HepG2 (cell line): ENCODE results near the gene DYNLL2. TPM values are rescaled to one million over a fixed set of nuclear protein-coding genes. Genes with fewer than 3 reads are reported as not detected.

Experiments
- ATAC-seq: fragments of 200-7000 bp; cut with Tn5 transposase; 3 replicates; pipeline ENCODE4 v1.9.1; 2020; ENCODE audit warnings: mild to moderate bottlenecking, moderate library complexity
- BruUV-seq: library from RNA; stranded (reverse); fragments of 400-500 nt; replicated peaks from 2 replicates; lab custom pipeline; 2021; lab: Mats Ljungman, UMichigan
- CTCF ChIA-PET: fragments of 300-600 bp; formaldehyde crosslinking; extraction: SDS; loops from one replicate; lab custom pipeline; 2021; ENCODE audit warnings: low total read pairs, inconsistent platforms, low intra/inter-chr PET ratio; lab: Yijun Ruan, JAX
- POLR2A ChIA-PET: fragments of 350-600 bp; sonication (Branson Sonifier 250); formaldehyde crosslinking; loops from one replicate; lab custom pipeline; 2020; ENCODE audit warnings: antibody characterized with exemption, inconsistent platforms; lab: Yijun Ruan, JAX
- DNase-seq: peaks from one replicate; pipeline ENCODE4 v3.0.0-alpha.2; 2015; ENCODE audit warnings: low spot score
- FAIRE-seq: peaks from 3 replicates; lab custom pipeline; 2011; peaks lifted over from hg19 to GRCh38; lab: Jason Lieb, UNC
- H2AFZ ChIP-seq: one replicate; pipeline ENCODE4 v1.6.1; 2011; ENCODE audit warnings: low read length, inconsistent platforms
- H3K27ac ChIP-seq: fragments of 300-600 bp; 3 replicates; pipeline ENCODE4 v1.8.0; 2011; ENCODE audit warnings: mixed run types, mild to moderate bottlenecking, mixed read lengths, low read length, inconsistent platforms; ENCODE audit not compliant: insufficient read depth; ENCODE audit errors: extremely low read length
- H3K27me3 ChIP-seq, 2 experiments: fragments of 200-600 bp in 1 of 2; 2 replicates in 1 of 2; 3 replicates in 1 of 2; pipeline versions ENCODE4 v1.6.0 to v1.8.0; 2011; ENCODE audit warnings: low read length in 2 of 2, mild to moderate bottlenecking in 2 of 2, moderate library complexity in 2 of 2, inconsistent platforms in 1 of 2; ENCODE audit not compliant: insufficient read depth in 2 of 2, control insufficient read depth in 1 of 2
- H3K36me3 ChIP-seq, 2 experiments: fragments of 200-600 bp in 1 of 2; replicated peaks in 1 of 2; 2 replicates in 1 of 2; 3 replicates in 1 of 2; pipeline versions ENCODE4 v1.5.1 to v1.8.0; 2011; ENCODE audit warnings: low read length in 2 of 2, inconsistent platforms in 1 of 2; ENCODE audit not compliant: insufficient read depth in 2 of 2, control insufficient read depth in 1 of 2
- H3K4me1 ChIP-seq: 2 replicates; pipeline ENCODE4 v1.5.1; 2012; ENCODE audit warnings: low read length, inconsistent platforms; ENCODE audit not compliant: insufficient read depth
- H3K4me2 ChIP-seq: 2 replicates; pipeline ENCODE4 v1.6.0; 2011; ENCODE audit warnings: low read depth, low read length, inconsistent platforms
- H3K4me3 ChIP-seq, 3 experiments: fragments of 200-600 bp in 1 of 3; sonication (generic), shearing (Covaris generic) in 1 of 3; replicated peaks in 1 of 3; 2 replicates each; pipeline ENCODE4 v1.5.1; 2011 to 2016; ENCODE audit warnings: low read length in 3 of 3, inconsistent platforms in 2 of 3, low read depth in 2 of 3, mild to moderate bottlenecking in 2 of 3, control low read depth in 1 of 3, mixed read lengths in 1 of 3; ENCODE audit not compliant: insufficient read depth in 1 of 3
- H3K79me2 ChIP-seq: one replicate; pipeline ENCODE4 v1.6.1; 2011; ENCODE audit warnings: low read length, inconsistent platforms; ENCODE audit not compliant: insufficient read depth
- H3K9ac ChIP-seq: 2 replicates; pipeline ENCODE4 v1.6.0; 2011; ENCODE audit warnings: mild to moderate bottlenecking, low read depth, low read length, inconsistent platforms; ENCODE audit not compliant: insufficient read depth
- H3K9me3 ChIP-seq: 2 replicates; pipeline ENCODE4 v1.5.1; 2012; ENCODE audit warnings: mild to moderate bottlenecking, low read length
- H4K20me1 ChIP-seq: 2 replicates; pipeline ENCODE4 v1.6.0; 2011; ENCODE audit warnings: inconsistent platforms, mild to moderate bottlenecking, low read length, moderate library complexity; ENCODE audit not compliant: insufficient read depth
- CBX1 ChIP-seq: IDR thresholded peaks from one replicate; pipeline ENCODE4 v1.6.1; 2016; ENCODE audit warnings: antibody characterized with exemption, low read depth
- CHCHD3 ChIP-seq: sonication (generic); formaldehyde crosslinking; IDR thresholded peaks from 2 replicates; pipeline ENCODE4 v1.8.0; 2022; ENCODE audit warnings: mild to moderate bottlenecking, missing genetic modification reagents, moderate library complexity
- CSRNP2 ChIP-seq: sonication (generic); formaldehyde crosslinking; conservative IDR thresholded peaks from 2 replicates; pipeline ENCODE4 v1.8.0; 2022; ENCODE audit warnings: low read depth, missing genetic modification reagents
- DZIP1 ChIP-seq: sonication (generic); formaldehyde crosslinking; IDR thresholded peaks from 2 replicates; pipeline ENCODE4 v1.5.0; 2020; ENCODE audit warnings: mild to moderate bottlenecking, missing genetic modification reagents
- FOXA1 ChIP-seq, 2 experiments: fragments of 450-650 bp in 1 of 2; sonication (generic) in 1 of 2; formaldehyde crosslinking in 1 of 2; IDR thresholded peaks; 2 replicates each; pipeline versions ENCODE4 v1.4.0 to v1.6.1; 2016 to 2020; ENCODE audit warnings: missing genetic modification reagents in 1 of 2
- FOXC1 ChIP-seq: sonication (generic); formaldehyde crosslinking; IDR thresholded peaks from 2 replicates; pipeline ENCODE4 v1.8.0; 2022; ENCODE audit warnings: mild to moderate bottlenecking, missing genetic modification reagents, borderline replicate concordance
- HINFP ChIP-seq: sonication (generic); formaldehyde crosslinking; IDR thresholded peaks from 2 replicates; pipeline ENCODE4 v1.4.0; 2020; ENCODE audit warnings: low read depth, mild to moderate bottlenecking, missing genetic modification reagents
- HOXA3 ChIP-seq: sonication (generic); formaldehyde crosslinking; IDR thresholded peaks from 2 replicates; pipeline ENCODE4 v1.5.0; 2020; ENCODE audit warnings: missing genetic modification reagents
- IKZF1 ChIP-seq: fragments of 450-650 bp; IDR thresholded peaks from 2 replicates; pipeline ENCODE4 v1.7.1; 2016
- IKZF4 ChIP-seq: sonication (generic); formaldehyde crosslinking; IDR thresholded peaks from 2 replicates; pipeline ENCODE4 v1.5.1; 2020; ENCODE audit warnings: borderline replicate concordance, mild to moderate bottlenecking, low read depth, missing genetic modification reagents; ENCODE audit errors: not compliant biosample characterization
- KLF15 ChIP-seq: sonication (generic); formaldehyde crosslinking; IDR thresholded peaks from 2 replicates; pipeline ENCODE4 v1.8.1; 2023; ENCODE audit warnings: borderline replicate concordance, mild to moderate bottlenecking, inconsistent platforms, missing genetic modification reagents, mixed read lengths
- ZIK1 ChIP-seq: sonication (generic); formaldehyde crosslinking; IDR thresholded peaks from 2 replicates; pipeline ENCODE4 v1.5.0; 2020; ENCODE audit warnings: mild to moderate bottlenecking, low read depth, missing genetic modification reagents, borderline replicate concordance
- ZNF615 ChIP-seq: sonication (generic); formaldehyde crosslinking; IDR thresholded peaks from 2 replicates; pipeline ENCODE4 v1.5.0; 2020; ENCODE audit warnings: mild to moderate bottlenecking, missing genetic modification reagents, borderline replicate concordance
- ZNF75D ChIP-seq: sonication (generic); formaldehyde crosslinking; IDR thresholded peaks from 2 replicates; pipeline ENCODE4 v1.8.1; 2023; ENCODE audit warnings: missing genetic modification reagents, mild to moderate bottlenecking, borderline replicate concordance
- ZXDC ChIP-seq: sonication (generic); formaldehyde crosslinking; IDR thresholded peaks from 2 replicates; pipeline ENCODE4 v1.5.0; 2020; ENCODE audit warnings: mild to moderate bottlenecking, missing genetic modification reagents
- WGBS: methylation state at CpG from one replicate; pipeline ENCODE4 v1.1.6; 2017; ENCODE audit warnings: low lambda C conversion rate; 5-methylcytosine and 5-hydroxymethylcytosine counted together
- in situ Hi-C: cut with HindIII; loops from 2 replicates; pipeline ENCODE4 v1.10.0; 2017; ENCODE audit warnings: low pct_unique_long_range_greater_than_20kb; ENCODE audit not compliant: extremely low pct_ligation_motif_present
- intact Hi-C: fragments of 100-400 bp; cut with micrococcal nuclease; formaldehyde crosslinking; loops from one replicate; pipeline ENCODE4 v1.10.0; 2022; ENCODE audit not compliant: unreplicated experiment
- polyA plus RNA-seq, 8 experiments: library from polyadenylated mRNA; depleted of rRNA in 3 of 8; stranded (reverse) in 7 of 8; unstranded in 1 of 8; fragments of >200 nt; fragmentation: Illumina TruSeq in 4 of 8; extraction: Trizol in 4 of 8; gene quantifications; 2 replicates each; pipeline versions ENCODE4 v1.2.1 to v1.2.3, GENCODE V29; 2011 to 2016; ENCODE audit warnings: low read depth in 4 of 8, missing spikeins in 1 of 8, mixed read lengths in 1 of 8; ENCODE audit not compliant: insufficient read depth in 1 of 8
- total RNA-seq, 5 experiments: library from RNA; depleted of rRNA; stranded (reverse); fragments of >200 nt; fragmentation: Illumina TruSeq; extraction: Trizol; gene quantifications; 2 replicates each; pipeline ENCODE4 v1.2.3, GENCODE V29; 2016; ENCODE audit warnings: low read depth in 1 of 5

The DYNLL2 gene
- total and polyA plus RNA-seq, 2 of the 13 experiments (the other 11 are each of a cell fraction or from before 2014, with no cell fraction given): 9.5 to 29.0 TPM

- TF ChIP-seq FOXC1 (no peak), KLF15 (no peak), HOXA3 (CRISPR knock-in tag) (no peak), CBX1 (no peak), ZIK1 (CRISPR knock-in tag) (no peak), IKZF4 (CRISPR knock-in tag) (no peak), CHCHD3 (CRISPR knock-in tag) (no peak), ZNF615 (CRISPR knock-in tag) (no peak), ZXDC (CRISPR knock-in tag) (no peak)
These were observed 30.7 kb downstream of the DYNLL2 start (continued) for GRCh38 chr17:58113947-58114346.

GRCh38 chr17:58117382-58117781 lies 34.2 kb downstream of the DYNLL2 start:
- H3K9ac ChIP-seq: no peak overlapping the region
- POLR2A ChIA-PET: no interaction called here
- DNase-seq: no peak
- no TSS peak for BruUV-seq
- CTCF ChIA-PET: no interaction called here
- H3K4me2 ChIP-seq: no peak overlapping the region
- H3K79me2 ChIP-seq: no peaks in the 10 kb centered on the region
- no peak for FAIRE-seq
- in situ Hi-C loops (loop anchor here (10.0 kb wide), 2 partner anchors 223 to 263 kb away; partner anchors contain the start of gene MRPS23), intact Hi-C loops (no loop called here)
- 21% methylated on average over 5 of the region's 5 CpGs for WGBS
- H3K27ac ChIP-seq: no peak overlapping the region
- H3K9me3 ChIP-seq: no peaks in the 10 kb centered on the region
- H4K20me1 ChIP-seq: no peaks in the 10 kb centered on the region
- no peak overlapping the region for H2AFZ ChIP-seq
- peaks cover 0 to 1% of the 10 kb centered on the region in 2 experiments; a peak in 1 of 5 replicates for H3K27me3 ChIP-seq
- H3K4me1 ChIP-seq: no peaks in the 10 kb centered on the region
- ATAC-seq: no peak
- H3K36me3 ChIP-seq: no peaks in the 10 kb centered on the region
- no peak overlapping the region for H3K4me3 ChIP-seq
- TF ChIP-seq CSRNP2 (CRISPR knock-in tag) (no peak), IKZF1 (0 out of 2 replicates have a peak, but pooled peaks have one; percentile 89), ZNF75D (CRISPR knock-in tag) (no peak), HINFP (CRISPR knock-in tag) (no peak), DZIP1 (CRISPR knock-in tag) (no peak), FOXA1 (IDR thresholded peaks at IDR 0.05) (peak; percentile 51; the same call in 1 of the 2 replicates), FOXA1 (CRISPR knock-in tag; IDR thresholded peaks at IDR 0.05) (no peak)
